Peyer's patch (tissue), 4 donors: ENCODE data around the gene PAH.
"Not testable (repeated sequence)": the region's sequence is repeated elsewhere in the genome, so short reads cannot be mapped to it uniquely, and the experiment has no call there.

ENCODE experiments used
- CTCF ChIP-seq, 6 experiments: fragments of 450-650 bp in 4 of 6; fragments of 200-600 bp in 2 of 6; sonication (generic) in 1 of 6; IDR thresholded peaks; one replicate each; pipeline ENCODE4 v1.5.1; 2017 to 2019; ENCODE audit warnings: antibody characterized with exemption in 6 of 6, mild to moderate bottlenecking in 3 of 6, moderate library complexity in 1 of 6
- POLR2A ChIP-seq, 2 donors: fragments of 450-650 bp; IDR thresholded peaks; one replicate each; pipeline ENCODE4 v1.5.1; 2017; ENCODE audit warnings: antibody characterized with exemption in 2 of 2, mild to moderate bottlenecking in 2 of 2, moderate library complexity in 2 of 2

GRCh38 chr12:102832826-102833225, 84.2 kb downstream of the PAH start:
- not testable (repeated sequence) for TF ChIP-seq POLR2A, CTCF (IDR thresholded peaks at IDR 0.05)
